Chondrocyte (in vitro differentiated cells): ENCODE data around the gene STRADA. TPM values are rescaled to one million over a fixed set of nuclear protein-coding genes. Genes with fewer than 3 reads are reported as not detected.

Experiments
- DNase-seq: peaks from one replicate; pipeline ENCODE4 v3.0.0; 2021; ENCODE audit warnings: mixed read lengths, low spot score
- H3K27ac Mint-ChIP-seq: one replicate; pipeline ENCODE4 v1.8.0; 2021; ENCODE audit warnings: mild to moderate bottlenecking, moderate library complexity, mixed read lengths; ENCODE audit not compliant: unreplicated experiment
- H3K27me3 Mint-ChIP-seq: 2 replicates; pipeline ENCODE4 v1.8.0; 2021; ENCODE audit warnings: low read depth, mixed read lengths
- H3K36me3 Mint-ChIP-seq: 2 replicates; pipeline ENCODE4 v1.8.0; 2021; ENCODE audit warnings: low read depth, mixed read lengths
- H3K4me1 Mint-ChIP-seq: 2 replicates; pipeline ENCODE4 v1.8.0; 2021; ENCODE audit warnings: low read depth, mild to moderate bottlenecking, mixed read lengths
- H3K4me3 Mint-ChIP-seq: one replicate; pipeline ENCODE4 v1.8.0; 2021; ENCODE audit warnings: mild to moderate bottlenecking, moderate library complexity, mixed read lengths; ENCODE audit not compliant: unreplicated experiment
- H3K9me3 Mint-ChIP-seq: 2 replicates; pipeline ENCODE4 v1.8.0; 2021; ENCODE audit warnings: low read depth, mixed read lengths
- CTCF ChIP-seq: fragments of 200-600 bp; sonication (generic); IDR thresholded peaks from 2 replicates; pipeline ENCODE4 v1.5.0; 2021; ENCODE audit warnings: antibody characterized with exemption, mild to moderate bottlenecking, moderate library complexity
- total RNA-seq: library from RNA; stranded (reverse); gene quantifications from 3 replicates; pipeline ENCODE4 v1.2.1, GENCODE V29; 2021

The STRADA gene
- total RNA-seq, 1 donor from 2014 or later = 27.1 TPM

- Mint-ChIP-seq H3K27ac (no peak overlapping the region), H3K27me3 (no peaks in the 10 kb centered on the region), H3K9me3 (no peaks in the 10 kb centered on the region), H3K36me3 (peaks cover 19% of the 10 kb centered on the region), H3K4me3 (no peak overlapping the region), H3K4me1 (no peaks in the 10 kb centered on the region)
- no peak for DNase-seq
- TF ChIP-seq CTCF = no peak
These were observed 32.5 kb downstream of the STRADA start for GRCh38 chr17:63709110-63709509.

DNA sequence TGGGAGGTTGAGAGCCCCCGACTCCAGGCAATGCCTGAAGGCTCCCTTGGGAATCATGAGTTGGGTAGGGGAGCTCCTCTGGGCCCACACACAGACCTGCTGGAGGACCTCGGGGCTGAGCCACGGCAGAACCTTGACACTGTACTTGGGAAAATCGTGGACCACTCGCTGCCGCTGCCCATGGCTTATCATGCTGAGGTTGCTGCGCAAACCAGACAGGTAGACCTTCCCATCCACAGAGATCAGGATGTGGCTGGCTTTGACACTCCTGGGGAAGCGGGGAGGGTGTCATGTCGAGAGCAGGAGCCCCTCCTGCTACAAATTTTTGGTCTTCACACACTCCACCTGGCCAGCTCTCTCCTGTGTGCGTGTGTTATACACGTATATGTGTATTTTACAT, 34.4 kb downstream of the STRADA start:
- Mint-ChIP-seq H3K36me3 (peaks cover 24% of the 10 kb centered on the region), H3K4me1 (peaks cover 7% of the 10 kb centered on the region), H3K27me3 (no peaks in the 10 kb centered on the region), H3K27ac (no peak overlapping the region), H3K4me3 (no peak overlapping the region), H3K9me3 (no peaks in the 10 kb centered on the region)
- TF ChIP-seq CTCF = no peak
- no peak for DNase-seq

- H3K9me3 Mint-ChIP-seq = no peaks in the 10 kb centered on the region
- no peaks in the 10 kb centered on the region for H3K27me3 Mint-ChIP-seq
- no peak overlapping the region for H3K27ac Mint-ChIP-seq
These were observed 35.1 kb downstream of the STRADA start for GRCh38 chr17:63706336-63707082.

DNA sequence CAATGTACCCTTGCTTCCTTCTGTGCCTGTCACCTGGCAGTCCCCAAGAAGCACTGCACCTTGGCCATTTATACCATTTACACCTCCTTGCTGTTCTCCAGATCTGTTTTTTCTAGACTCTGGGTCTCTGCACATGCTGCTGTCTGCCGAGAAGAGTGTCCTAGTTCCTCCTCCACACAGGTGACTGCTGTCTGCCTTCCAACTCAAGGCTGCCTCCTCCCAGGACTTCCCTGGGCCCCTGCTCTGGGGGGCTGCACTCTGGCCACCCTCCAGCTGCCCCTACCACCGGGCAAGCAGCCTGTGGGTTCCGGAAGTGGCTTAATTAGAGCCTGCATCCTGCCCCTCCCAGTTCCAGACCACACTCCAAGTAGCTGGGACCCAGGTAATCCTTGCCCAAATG, 35.9 kb downstream of the STRADA start:
- Mint-ChIP-seq H3K27me3 (no peaks in the 10 kb centered on the region), H3K27ac (no peak overlapping the region), H3K4me1 (peaks cover 16% of the 10 kb centered on the region), H3K4me3 (no peak overlapping the region), H3K36me3 (peaks cover 20% of the 10 kb centered on the region), H3K9me3 (no peaks in the 10 kb centered on the region)
- DNase-seq = no peak
- no peak for TF ChIP-seq CTCF

More at GRCh38 chr17:63706336-63707082, 35.1 kb downstream of the STRADA start:
- no peak for TF ChIP-seq CTCF
- Mint-ChIP-seq H3K4me3 (no peak overlapping the region), H3K36me3 (peaks cover 21% of the 10 kb centered on the region), H3K4me1 (peaks cover 11% of the 10 kb centered on the region)
- no peak for DNase-seq

GRCh38 chr17:63704836-63705235, 36.8 kb downstream of the STRADA start:
- Mint-ChIP-seq H3K4me3 (no peak overlapping the region), H3K36me3 (peaks cover 14% of the 10 kb centered on the region), H3K27me3 (no peaks in the 10 kb centered on the region), H3K27ac (no peak overlapping the region), H3K4me1 (peaks cover 16% of the 10 kb centered on the region), H3K9me3 (no peaks in the 10 kb centered on the region)
- TF ChIP-seq CTCF = no peak
- no peak for DNase-seq
